Keratinocyte (primary cell): Measurements from ENCODE around the gene PEMT. TPM values are rescaled to one million over a fixed set of nuclear protein-coding genes. Genes with fewer than 3 reads are reported as not detected.
A peak's percentile ranks its signal among the peaks of the same experiment; 100 is the strongest.

Experiments used
- DNase-seq: peaks from one replicate; pipeline ENCODE4 v3.0.0-alpha.2; 2011; ENCODE audit warnings: low read depth, missing footprints, low spot score
- FAIRE-seq: peaks from 2 replicates; lab custom pipeline; 2011; peaks lifted over from hg19 to GRCh38; lab: Jason Lieb, UNC
- H2AFZ ChIP-seq: 2 replicates; pipeline ENCODE4 v1.6.0; 2012; ENCODE audit warnings: low read length, control low read depth, inconsistent platforms; ENCODE audit not compliant: control insufficient read depth
- H3K27ac ChIP-seq: 2 replicates; pipeline ENCODE4 v1.5.1; 2011; ENCODE audit warnings: low read length; ENCODE audit not compliant: control insufficient read depth, insufficient read depth
- H3K27me3 ChIP-seq: 3 replicates; pipeline ENCODE4 v1.6.0; 2011; ENCODE audit warnings: low read length; ENCODE audit not compliant: control insufficient read depth, insufficient read depth; ENCODE audit errors: extremely low read depth
- H3K36me3 ChIP-seq, 2 experiments: 2 replicates in 1 of 2; 3 replicates in 1 of 2; pipeline ENCODE4 v1.5.1; 2011; ENCODE audit warnings: low read length in 2 of 2, mild to moderate bottlenecking in 1 of 2; ENCODE audit not compliant: control insufficient read depth in 2 of 2, insufficient read depth in 2 of 2; ENCODE audit errors: extremely low read depth in 1 of 2
- H3K4me1 ChIP-seq: 3 replicates; pipeline ENCODE4 v1.5.1; 2011; ENCODE audit warnings: low read length; ENCODE audit not compliant: control insufficient read depth, insufficient read depth; ENCODE audit errors: extremely low read depth
- H3K4me2 ChIP-seq: 3 replicates; pipeline ENCODE4 v1.6.0; 2011; ENCODE audit warnings: low read depth, low read length; ENCODE audit not compliant: control insufficient read depth, insufficient read depth; ENCODE audit errors: extremely low read depth
- H3K4me3 ChIP-seq, 3 experiments: fragments of 200-600 bp in 1 of 3; sonication (generic) in 1 of 3; 2 replicates in 2 of 3; 3 replicates in 1 of 3; pipeline ENCODE4 v1.5.1; 2011 to 2016; ENCODE audit warnings: low read length in 3 of 3, mild to moderate bottlenecking in 3 of 3, control low read depth in 2 of 3, inconsistent platforms in 1 of 3, low read depth in 1 of 3, mixed read lengths in 1 of 3, mixed run types in 1 of 3, moderate library complexity in 1 of 3; ENCODE audit not compliant: control insufficient read depth in 2 of 3, insufficient read depth in 2 of 3; ENCODE audit errors: extremely low read depth in 1 of 3
- H3K79me2 ChIP-seq: 2 replicates; pipeline ENCODE4 v1.6.0; 2012; ENCODE audit warnings: low read length; ENCODE audit not compliant: control insufficient read depth, insufficient read depth
- H3K9ac ChIP-seq: 3 replicates; pipeline ENCODE4 v1.6.0; 2011; ENCODE audit warnings: low read length; ENCODE audit not compliant: control insufficient read depth, insufficient read depth; ENCODE audit errors: extremely low read depth
- H3K9me1 ChIP-seq: 3 replicates; pipeline ENCODE4 v1.6.0; 2011; ENCODE audit warnings: low read length; ENCODE audit not compliant: control insufficient read depth, insufficient read depth; ENCODE audit errors: extremely low read depth
- H3K9me3 ChIP-seq: 2 replicates; pipeline ENCODE4 v1.5.1; 2012; ENCODE audit warnings: low read depth, low read length; ENCODE audit not compliant: control insufficient read depth
- H4K20me1 ChIP-seq: 3 replicates; pipeline ENCODE4 v1.6.0; 2011; ENCODE audit warnings: low read length; ENCODE audit not compliant: control insufficient read depth, insufficient read depth; ENCODE audit errors: extremely low read depth
- CTCF ChIP-seq, 3 experiments: IDR thresholded peaks in 1 of 3; conservative IDR thresholded peaks in 1 of 3; optimal IDR thresholded peaks in 1 of 3; 2 replicates in 2 of 3; 3 replicates in 1 of 3; pipeline versions ENCODE3 to v1.5.1; 2011; ENCODE audit warnings: low read length in 3 of 3, mild to moderate bottlenecking in 3 of 3, moderate library complexity in 2 of 3, control low read depth in 1 of 3, inconsistent platforms in 1 of 3; ENCODE audit not compliant: insufficient read depth in 2 of 3; ENCODE audit errors: extremely low read depth in 1 of 3
- EZH2 ChIP-seq: IDR thresholded peaks from one replicate; pipeline ENCODE4 v1.6.1; 2012; ENCODE audit warnings: inconsistent platforms, mild to moderate bottlenecking, low read length, moderate library complexity
- dilution Hi-C: fragments of 300-500 bp; cut with MboI; formaldehyde crosslinking; loops from one replicate; pipeline ENCODE4 v1.7.0; 2020; ENCODE audit warnings: low sequenced_read_pairs; ENCODE audit not compliant: extremely low pct_ligation_motif_present
- polyA plus RNA-seq, 5 experiments: library from polyadenylated mRNA; depleted of rRNA in 3 of 5; stranded (reverse) in 3 of 5; stranded (forward) in 1 of 5; unstranded in 1 of 5; fragments of >200 nt; gene quantifications; 1 replicate in 1 of 5; 2 replicates in 3 of 5; 3 replicates in 1 of 5; pipeline versions ENCODE4 v1.2.1 to v1.2.3, GENCODE V29; 2011 to 2012; ENCODE audit warnings: missing spikeins in 2 of 5, low read depth in 1 of 5, low replicate concordance in 1 of 5

Gene PEMT
- polyA plus RNA-seq, 1 donor (not counting 4 experiments of a cell fraction or from before 2014, with no cell fraction given), result 17.7 TPM

DNA sequence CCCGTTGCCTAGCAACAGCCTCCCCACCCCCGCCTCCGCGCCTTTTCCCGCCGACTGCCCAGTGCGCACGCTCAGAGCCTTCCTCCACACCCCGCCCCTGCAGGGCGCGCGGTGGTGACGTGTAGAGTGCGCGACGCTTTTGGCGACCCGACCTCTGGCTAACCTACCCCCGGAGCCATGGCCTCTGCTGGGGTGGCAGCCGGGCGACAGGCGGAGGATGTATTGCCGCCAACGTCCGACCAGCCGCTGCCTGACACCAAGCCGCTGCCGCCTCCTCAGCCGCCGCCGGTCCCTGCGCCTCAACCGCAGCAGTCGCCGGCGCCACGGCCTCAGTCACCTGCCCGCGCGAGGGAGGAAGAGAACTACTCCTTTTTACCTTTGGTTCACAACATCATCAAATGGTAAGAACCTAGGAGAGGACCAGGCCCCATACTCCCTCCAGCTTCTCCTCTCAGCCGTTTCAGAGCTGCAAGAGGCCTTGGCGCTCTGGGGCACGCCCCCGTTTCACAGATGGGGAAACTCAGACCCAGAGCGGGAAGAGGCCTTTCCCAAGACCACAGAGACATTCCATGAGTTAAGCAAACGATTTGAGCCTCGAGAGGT is 114.5 kb downstream of the PEMT start, which contains the start of gene MED9:
Gene MED9 (plus strand): TSS at position 136 of the 603 bp plus-strand sequence. CDS start 42 bp downstream, at position 178.
- DNase-seq, result no peak

GRCh38 chr17:17474341-17474740 is 117.2 kb downstream of the PEMT start:
- no peaks in the 10 kb centered on the region for H4K20me1 ChIP-seq
- peaks cover 10% of the 10 kb centered on the region for H3K4me1 ChIP-seq
- no peaks in the 10 kb centered on the region for H3K9me3 ChIP-seq
- H3K9me1 ChIP-seq, result no peaks in the 10 kb centered on the region
- no peak for FAIRE-seq
- H3K27me3 ChIP-seq, result peaks cover 21% of the 10 kb centered on the region
- no peak overlapping the region for H3K4me2 ChIP-seq
- DNase-seq, result no peak
- dilution Hi-C loops, result no loop called here
- H3K9ac ChIP-seq, result no peak overlapping the region
- no peaks in the 10 kb centered on the region for H3K36me3 ChIP-seq
- TF ChIP-seq EZH2 (no peak), CTCF (optimal IDR thresholded peaks at IDR 0.05 in 1 of 3, IDR thresholded peaks at IDR 0.05 in 1 of 3, conservative IDR thresholded peaks at IDR 0.05 in 1 of 3; ENCODE audit: extremely low read depth in 1 of 3, insufficient read depth in 2 of 3, low read length in 3 of 3) (no peak)
- peaks cover 23% of the 10 kb centered on the region for H3K79me2 ChIP-seq
- no peak overlapping the region for H2AFZ ChIP-seq
- no peak overlapping the region for H3K27ac ChIP-seq
- H3K4me3 ChIP-seq, result no peak overlapping the region

More for the DNA sequence above, 114.5 kb downstream of the PEMT start, which contains the start of gene MED9:
- dilution Hi-C loops, result no loop called here
- peaks cover 37% of the 10 kb centered on the region for H3K79me2 ChIP-seq
- peaks cover 7% of the 10 kb centered on the region for H3K27me3 ChIP-seq
- H3K9ac ChIP-seq, result peak within 1 kb of the TSS; percentile 91
- H3K27ac ChIP-seq, result peak within 1 kb of the TSS; percentile 86
- H3K9me3 ChIP-seq, result no peaks in the 10 kb centered on the region
- TF ChIP-seq CTCF (optimal IDR thresholded peaks at IDR 0.05 in 1 of 3, IDR thresholded peaks at IDR 0.05 in 1 of 3, conservative IDR thresholded peaks at IDR 0.05 in 1 of 3; ENCODE audit: extremely low read depth in 1 of 3, insufficient read depth in 2 of 3, low read length in 3 of 3) (no peak), EZH2 (no peak)
- peaks cover 22% of the 10 kb centered on the region for H3K4me1 ChIP-seq
- peak within 1 kb of the TSS; percentile 74 to 91 (median 83) for H3K4me3 ChIP-seq
- no peaks in the 10 kb centered on the region for H3K9me1 ChIP-seq
- peak; percentile 39 for FAIRE-seq
- H2AFZ ChIP-seq, result peak within 1 kb of the TSS; percentile 93
- H3K36me3 ChIP-seq, result no peaks in the 10 kb centered on the region
- peaks cover 4% of the 10 kb centered on the region for H4K20me1 ChIP-seq
- peak within 1 kb of the TSS; percentile 87 for H3K4me2 ChIP-seq
